ENCODE results near the gene YIF1A. TPM values are rescaled to one million over a fixed set of nuclear protein-coding genes. Genes with fewer than 3 reads are reported as not detected.

Gene YIF1A
- total RNA-seq, 1 donor from 2014 or later = 74.0 TPM

- no peak for DNase-seq (ENCODE audit: low spot score in 2 of 2, unreplicated experiment in 2 of 2)
- peaks cover 6% of the 10 kb centered on the region for H3K9me3 Mint-ChIP-seq
- TF ChIP-seq CTCF (IDR thresholded peaks at IDR 0.05; ENCODE audit: unreplicated experiment) = no peak
- peak overlapping the region; percentile 97 for H3K27ac Mint-ChIP-seq
- no peaks in the 10 kb centered on the region for H3K27me3 Mint-ChIP-seq (ENCODE audit: low read depth)
- peak overlapping the region; percentile 60 for H3K4me3 Mint-ChIP-seq
- no peaks in the 10 kb centered on the region for H3K36me3 Mint-ChIP-seq
- peaks cover 46% of the 10 kb centered on the region for H3K4me1 Mint-ChIP-seq
These were observed 28.4 kb upstream of the YIF1A start for GRCh38 chr11:66317322-66317722.

- Mint-ChIP-seq H3K4me3 (peak within 1 kb of the TSS; percentile 84), H3K27ac (peak within 1 kb of the TSS; percentile 97)
These were observed 27.9 kb upstream of the YIF1A start, which contains the start of gene CD248 for GRCh38 chr11:66316849-66317251. TSS of gene CD248 (minus strand) at chr11:66317044. CDS start at chr11:66317027, 17 bp downstream.

GRCh38 chr11:66315921-66316811, 27.2 kb upstream of the YIF1A start:
- H3K9me3 Mint-ChIP-seq = peaks cover 6% of the 10 kb centered on the region
- no peak for DNase-seq (ENCODE audit: low spot score in 2 of 2, unreplicated experiment in 2 of 2)
- peak overlapping the region; percentile 84 for H3K4me3 Mint-ChIP-seq
- peaks cover 48% of the 10 kb centered on the region for H3K4me1 Mint-ChIP-seq
- H3K27ac Mint-ChIP-seq = peak overlapping the region; percentile 89
- H3K27me3 Mint-ChIP-seq (ENCODE audit: low read depth) = no peaks in the 10 kb centered on the region
- no peaks in the 10 kb centered on the region for H3K36me3 Mint-ChIP-seq
- TF ChIP-seq CTCF (IDR thresholded peaks at IDR 0.05; ENCODE audit: unreplicated experiment) = no peak

More at GRCh38 chr11:66316849-66317251, 27.9 kb upstream of the YIF1A start, which contains the start of gene CD248:
- no peak for TF ChIP-seq CTCF (IDR thresholded peaks at IDR 0.05; ENCODE audit: unreplicated experiment)
- peaks cover 47% of the 10 kb centered on the region for H3K4me1 Mint-ChIP-seq
- peak in 1 of 2 experiments; percentile 68 for DNase-seq (ENCODE audit: low spot score in 2 of 2, unreplicated experiment in 2 of 2)
- H3K36me3 Mint-ChIP-seq = no peaks in the 10 kb centered on the region
- H3K27me3 Mint-ChIP-seq (ENCODE audit: low read depth) = no peaks in the 10 kb centered on the region
- H3K9me3 Mint-ChIP-seq = peaks cover 6% of the 10 kb centered on the region

- Mint-ChIP-seq H3K4me1 (peaks cover 48% of the 10 kb centered on the region), H3K9me3 (peaks cover 6% of the 10 kb centered on the region), H3K27ac (peak overlapping the region; percentile 89), H3K36me3 (no peaks in the 10 kb centered on the region), H3K4me3 (peak overlapping the region; percentile 84), H3K27me3 (ENCODE audit: low read depth) (no peaks in the 10 kb centered on the region)
- DNase-seq (ENCODE audit: low spot score in 2 of 2, unreplicated experiment in 2 of 2) = no peak
- TF ChIP-seq CTCF (IDR thresholded peaks at IDR 0.05; ENCODE audit: unreplicated experiment) = no peak
These were observed 26.5 kb upstream of the YIF1A start for GRCh38 chr11:66315498-66315885.

GRCh38 chr11:66314561-66315497, 25.9 kb upstream of the YIF1A start:
- DNase-seq (ENCODE audit: low spot score in 2 of 2, unreplicated experiment in 2 of 2) = no peak
- Mint-ChIP-seq H3K9me3 (peaks cover under 1% of the 10 kb centered on the region), H3K27ac (peak overlapping the region; percentile 98), H3K4me3 (peak overlapping the region; percentile 84), H3K4me1 (peaks cover 48% of the 10 kb centered on the region), H3K27me3 (ENCODE audit: low read depth) (peaks cover under 1% of the 10 kb centered on the region), H3K36me3 (no peaks in the 10 kb centered on the region)
- TF ChIP-seq CTCF (IDR thresholded peaks at IDR 0.05; ENCODE audit: unreplicated experiment) = no peak
